HepG2 (cell line): ENCODE results near the gene HDGFL2. TPM values are rescaled to one million over a fixed set of nuclear protein-coding genes. Genes with fewer than 3 reads are reported as not detected.

ENCODE experiments used
- ATAC-seq: fragments of 200-7000 bp; cut with Tn5 transposase; 3 replicates; pipeline ENCODE4 v1.9.1; 2020; ENCODE audit warnings: mild to moderate bottlenecking, moderate library complexity
- BruUV-seq: library from RNA; stranded (reverse); fragments of 400-500 nt; replicated peaks from 2 replicates; lab custom pipeline; 2021; lab: Mats Ljungman, UMichigan
- CTCF ChIA-PET: fragments of 300-600 bp; formaldehyde crosslinking; extraction: SDS; loops from one replicate; lab custom pipeline; 2021; ENCODE audit warnings: low total read pairs, inconsistent platforms, low intra/inter-chr PET ratio; lab: Yijun Ruan, JAX
- POLR2A ChIA-PET: fragments of 350-600 bp; sonication (Branson Sonifier 250); formaldehyde crosslinking; loops from one replicate; lab custom pipeline; 2020; ENCODE audit warnings: antibody characterized with exemption, inconsistent platforms; lab: Yijun Ruan, JAX
- DNase-seq: peaks from one replicate; pipeline ENCODE4 v3.0.0-alpha.2; 2015; ENCODE audit warnings: low spot score
- FAIRE-seq: peaks from 3 replicates; lab custom pipeline; 2011; peaks lifted over from hg19 to GRCh38; lab: Jason Lieb, UNC
- H2AFZ ChIP-seq: one replicate; pipeline ENCODE4 v1.6.1; 2011; ENCODE audit warnings: low read length, inconsistent platforms
- H3K27ac ChIP-seq: fragments of 300-600 bp; 3 replicates; pipeline ENCODE4 v1.8.0; 2011; ENCODE audit warnings: mixed run types, mild to moderate bottlenecking, mixed read lengths, low read length, inconsistent platforms; ENCODE audit not compliant: insufficient read depth; ENCODE audit errors: extremely low read length
- H3K27me3 ChIP-seq, 2 experiments: fragments of 200-600 bp in 1 of 2; 2 replicates in 1 of 2; 3 replicates in 1 of 2; pipeline versions ENCODE4 v1.6.0 to v1.8.0; 2011; ENCODE audit warnings: low read length in 2 of 2, mild to moderate bottlenecking in 2 of 2, moderate library complexity in 2 of 2, inconsistent platforms in 1 of 2; ENCODE audit not compliant: insufficient read depth in 2 of 2, control insufficient read depth in 1 of 2
- H3K36me3 ChIP-seq, 2 experiments: fragments of 200-600 bp in 1 of 2; replicated peaks in 1 of 2; 2 replicates in 1 of 2; 3 replicates in 1 of 2; pipeline versions ENCODE4 v1.5.1 to v1.8.0; 2011; ENCODE audit warnings: low read length in 2 of 2, inconsistent platforms in 1 of 2; ENCODE audit not compliant: insufficient read depth in 2 of 2, control insufficient read depth in 1 of 2
- H3K4me1 ChIP-seq: 2 replicates; pipeline ENCODE4 v1.5.1; 2012; ENCODE audit warnings: low read length, inconsistent platforms; ENCODE audit not compliant: insufficient read depth
- H3K4me2 ChIP-seq: 2 replicates; pipeline ENCODE4 v1.6.0; 2011; ENCODE audit warnings: low read depth, low read length, inconsistent platforms
- H3K4me3 ChIP-seq, 3 experiments: fragments of 200-600 bp in 1 of 3; sonication (generic), shearing (Covaris generic) in 1 of 3; replicated peaks in 1 of 3; 2 replicates each; pipeline ENCODE4 v1.5.1; 2011 to 2016; ENCODE audit warnings: low read length in 3 of 3, inconsistent platforms in 2 of 3, low read depth in 2 of 3, mild to moderate bottlenecking in 2 of 3, control low read depth in 1 of 3, mixed read lengths in 1 of 3; ENCODE audit not compliant: insufficient read depth in 1 of 3
- H3K79me2 ChIP-seq: one replicate; pipeline ENCODE4 v1.6.1; 2011; ENCODE audit warnings: low read length, inconsistent platforms; ENCODE audit not compliant: insufficient read depth
- H3K9ac ChIP-seq: 2 replicates; pipeline ENCODE4 v1.6.0; 2011; ENCODE audit warnings: mild to moderate bottlenecking, low read depth, low read length, inconsistent platforms; ENCODE audit not compliant: insufficient read depth
- H3K9me3 ChIP-seq: 2 replicates; pipeline ENCODE4 v1.5.1; 2012; ENCODE audit warnings: mild to moderate bottlenecking, low read length
- H4K20me1 ChIP-seq: 2 replicates; pipeline ENCODE4 v1.6.0; 2011; ENCODE audit warnings: inconsistent platforms, mild to moderate bottlenecking, low read length, moderate library complexity; ENCODE audit not compliant: insufficient read depth
- AKAP8 ChIP-seq: sonication (generic); formaldehyde crosslinking; IDR thresholded peaks from 2 replicates; pipeline ENCODE4 v1.5.1; 2020; ENCODE audit warnings: mild to moderate bottlenecking, missing genetic modification reagents
- ARNTL ChIP-seq: sonication (generic); formaldehyde crosslinking; IDR thresholded peaks from 2 replicates; pipeline ENCODE4 v1.4.0; 2020; ENCODE audit warnings: mild to moderate bottlenecking, missing genetic modification reagents
- BCL6 ChIP-seq: IDR thresholded peaks from 2 replicates; pipeline ENCODE4 v1.6.1; 2016; ENCODE audit warnings: missing genetic modification reagents, missing compliant biosample characterization
- CAMTA2 ChIP-seq: sonication (generic); formaldehyde crosslinking; IDR thresholded peaks from 2 replicates; pipeline ENCODE4 v1.4.0; 2020; ENCODE audit warnings: mild to moderate bottlenecking, missing genetic modification reagents, borderline replicate concordance
- CREB1 ChIP-seq, 2 experiments: fragments of 450-650 bp in 1 of 2; IDR thresholded peaks; 2 replicates each; pipeline ENCODE4 v1.6.1; 2016 to 2017; ENCODE audit warnings: control low read depth in 1 of 2, mild to moderate bottlenecking in 1 of 2, missing compliant biosample characterization in 1 of 2, missing genetic modification characterization in 1 of 2
- DPF2 ChIP-seq: sonication (generic); formaldehyde crosslinking; IDR thresholded peaks from 2 replicates; pipeline ENCODE4 v1.4.0; 2020; ENCODE audit warnings: mild to moderate bottlenecking, low read depth, missing genetic modification reagents, borderline replicate concordance
- FIP1L1 ChIP-seq: fragments of 200-400 bp; formaldehyde crosslinking; IDR thresholded peaks from 2 replicates; pipeline ENCODE4 v1.6.1; 2018; ENCODE audit warnings: low read depth, mild to moderate bottlenecking, low read length, moderate library complexity, borderline replicate concordance; ENCODE audit not compliant: insufficient read depth
- FOSL2 ChIP-seq: sonication (generic); formaldehyde crosslinking; IDR thresholded peaks from 2 replicates; pipeline ENCODE4 v1.4.0; 2020; ENCODE audit warnings: missing genetic modification reagents
- GPN1 ChIP-seq: sonication (generic); formaldehyde crosslinking; IDR thresholded peaks from 2 replicates; pipeline ENCODE4 v1.5.1; 2020; ENCODE audit warnings: missing genetic modification reagents, borderline replicate concordance
- IRF2 ChIP-seq: IDR thresholded peaks from 2 replicates; pipeline ENCODE4 v1.6.1; 2018; ENCODE audit warnings: missing genetic modification reagents, missing compliant biosample characterization
- KLF9 ChIP-seq: IDR thresholded peaks from 2 replicates; pipeline ENCODE4 v1.6.1; 2016; ENCODE audit warnings: low read depth
- NR2F1 ChIP-seq, 2 experiments: fragments of 450-650 bp in 1 of 2; formaldehyde crosslinking in 1 of 2; IDR thresholded peaks; 2 replicates each; pipeline versions ENCODE4 v1.5.0 to v1.6.1; 2016 to 2020; ENCODE audit warnings: mild to moderate bottlenecking in 1 of 2, missing compliant biosample characterization in 1 of 2, missing genetic modification reagents in 1 of 2, moderate library complexity in 1 of 2
- RBAK ChIP-seq: sonication (generic); formaldehyde crosslinking; IDR thresholded peaks from 2 replicates; pipeline ENCODE4 v1.5.1; 2020; ENCODE audit warnings: mild to moderate bottlenecking, missing genetic modification reagents
- RBM22 ChIP-seq: fragments of 200-400 bp; formaldehyde crosslinking; optimal IDR thresholded peaks from 2 replicates; pipeline ENCODE3; 2017; ENCODE audit warnings: mild to moderate bottlenecking, low read length, moderate library complexity
- USF2 ChIP-seq, 2 experiments: sonication (generic) in 1 of 2; formaldehyde crosslinking in 1 of 2; IDR thresholded peaks; 2 replicates each; pipeline versions ENCODE4 v1.5.1 to v1.6.1; 2011 to 2020; ENCODE audit warnings: borderline replicate concordance in 1 of 2, low read depth in 1 of 2, low read length in 1 of 2, mild to moderate bottlenecking in 1 of 2, missing genetic modification reagents in 1 of 2, moderate library complexity in 1 of 2
- ZIK1 ChIP-seq: sonication (generic); formaldehyde crosslinking; IDR thresholded peaks from 2 replicates; pipeline ENCODE4 v1.5.0; 2020; ENCODE audit warnings: mild to moderate bottlenecking, low read depth, missing genetic modification reagents, borderline replicate concordance
- ZNF33A ChIP-seq: sonication (generic); formaldehyde crosslinking; IDR thresholded peaks from 2 replicates; pipeline ENCODE4 v1.5.1; 2020; ENCODE audit warnings: missing genetic modification reagents, mild to moderate bottlenecking, moderate library complexity, borderline replicate concordance
- ZNF446 ChIP-seq: sonication (generic); formaldehyde crosslinking; IDR thresholded peaks from 2 replicates; pipeline ENCODE4 v1.5.0; 2020; ENCODE audit warnings: mild to moderate bottlenecking, missing genetic modification reagents
- ZNF564 ChIP-seq: sonication (generic); formaldehyde crosslinking; IDR thresholded peaks from 2 replicates; pipeline ENCODE4 v1.8.1; 2023; ENCODE audit warnings: mild to moderate bottlenecking, missing genetic modification reagents
- WGBS: methylation state at CpG from one replicate; pipeline ENCODE4 v1.1.6; 2017; ENCODE audit warnings: low lambda C conversion rate; 5-methylcytosine and 5-hydroxymethylcytosine counted together
- in situ Hi-C: cut with HindIII; loops from 2 replicates; pipeline ENCODE4 v1.10.0; 2017; ENCODE audit warnings: low pct_unique_long_range_greater_than_20kb; ENCODE audit not compliant: extremely low pct_ligation_motif_present
- intact Hi-C: fragments of 100-400 bp; cut with micrococcal nuclease; formaldehyde crosslinking; loops from one replicate; pipeline ENCODE4 v1.10.0; 2022; ENCODE audit not compliant: unreplicated experiment
- polyA plus RNA-seq, 8 experiments: library from polyadenylated mRNA; depleted of rRNA in 3 of 8; stranded (reverse) in 7 of 8; unstranded in 1 of 8; fragments of >200 nt; fragmentation: Illumina TruSeq in 4 of 8; extraction: Trizol in 4 of 8; gene quantifications; 2 replicates each; pipeline versions ENCODE4 v1.2.1 to v1.2.3, GENCODE V29; 2011 to 2016; ENCODE audit warnings: low read depth in 4 of 8, missing spikeins in 1 of 8, mixed read lengths in 1 of 8; ENCODE audit not compliant: insufficient read depth in 1 of 8
- total RNA-seq, 5 experiments: library from RNA; depleted of rRNA; stranded (reverse); fragments of >200 nt; fragmentation: Illumina TruSeq; extraction: Trizol; gene quantifications; 2 replicates each; pipeline ENCODE4 v1.2.3, GENCODE V29; 2016; ENCODE audit warnings: low read depth in 1 of 5

HDGFL2 gene
- total and polyA plus RNA-seq, 2 of the 13 experiments (the other 11 are each of a cell fraction or from before 2014, with no cell fraction given) = 20.0 to 51.1 TPM

- intact Hi-C loops (no loop called here), in situ Hi-C loops (no loop called here)
- 99% methylated on average over 9 of the region's 9 CpGs for WGBS
- no peaks in the 10 kb centered on the region for H3K27me3 ChIP-seq
- no peak for FAIRE-seq
- H3K4me1 ChIP-seq = no peaks in the 10 kb centered on the region
- ChIA-PET POLR2A (no interaction called here), CTCF (no interaction called here)
- H3K79me2 ChIP-seq = no peaks in the 10 kb centered on the region
- H3K36me3 ChIP-seq = peaks cover 20 to 69% of the 10 kb centered on the region in 2 experiments
- H3K27ac ChIP-seq = no peak overlapping the region
- no peak overlapping the region for H3K4me3 ChIP-seq
- H3K9me3 ChIP-seq = no peaks in the 10 kb centered on the region
- DNase-seq = no peak
- ATAC-seq = no peak
- BruUV-seq = no TSS peak
- no peak overlapping the region for H3K4me2 ChIP-seq
- H4K20me1 ChIP-seq = no peaks in the 10 kb centered on the region
- H3K9ac ChIP-seq = no peak overlapping the region
- no peak overlapping the region for H2AFZ ChIP-seq
- TF ChIP-seq ZNF564 (CRISPR knock-in tag) (no peak), GPN1 (CRISPR knock-in tag) (no peak), RBM22 (no peak), BCL6 (no peak), AKAP8 (CRISPR knock-in tag) (no peak), ZNF446 (CRISPR knock-in tag) (no peak), CREB1 (IDR thresholded peaks at IDR 0.05) (no peak), CREB1 (CRISPR knock-in tag; IDR thresholded peaks at IDR 0.05) (no peak), RBAK (CRISPR knock-in tag) (no peak), DPF2 (CRISPR knock-in tag) (no peak)
These were observed 37.7 kb upstream of the HDGFL2 start for GRCh38 chr19:4434391-4434790.

DNA sequence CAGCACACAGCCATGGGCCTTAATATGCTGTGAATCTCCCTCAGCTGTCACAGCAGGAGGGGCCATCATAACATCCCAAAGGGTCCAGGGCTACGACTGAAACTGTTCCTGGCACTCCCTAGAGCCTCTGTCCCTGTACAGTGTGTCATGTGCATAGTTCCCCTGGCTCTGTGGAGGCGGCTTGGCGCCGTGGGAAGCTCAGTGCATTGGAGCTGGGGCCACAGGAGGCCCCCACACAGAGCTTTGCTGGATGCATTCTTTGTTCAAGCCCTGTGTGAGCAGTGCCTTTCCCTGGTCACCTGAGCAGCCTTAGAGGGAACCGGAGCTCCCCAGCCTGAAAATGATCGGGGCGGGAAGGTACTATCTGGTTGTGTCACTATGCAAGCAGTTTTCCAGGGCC lies 35.9 kb upstream of the HDGFL2 start:
- no peak for FAIRE-seq
- no peak for TF ChIP-seq NR2F1 (CRISPR knock-in tag; IDR thresholded peaks at IDR 0.05)
- no peak for TF ChIP-seq CAMTA2
- TF ChIP-seq FOSL2 = no peak
- TF ChIP-seq KLF9 = no peak
- no peak for TF ChIP-seq IRF2
- TF ChIP-seq USF2 (IDR thresholded peaks at IDR 0.05; ENCODE audit: low read depth, low read length) = no peak
- TF ChIP-seq USF2 (CRISPR knock-in tag; IDR thresholded peaks at IDR 0.05; ENCODE audit: borderline replicate concordance) = no peak
- no peak for TF ChIP-seq ZNF33A (CRISPR knock-in tag)
- no peak for TF ChIP-seq ARNTL
- no peak for TF ChIP-seq FIP1L1
- TF ChIP-seq ZIK1 = no peak

More for the DNA sequence above, 35.9 kb upstream of the HDGFL2 start:
- intact Hi-C loops (no loop called here), in situ Hi-C loops (no loop called here)
- BruUV-seq = no TSS peak
- H4K20me1 ChIP-seq = no peaks in the 10 kb centered on the region
- H3K79me2 ChIP-seq = no peaks in the 10 kb centered on the region
- no peaks in the 10 kb centered on the region for H3K27me3 ChIP-seq
- no peak overlapping the region for H3K27ac ChIP-seq
- 92% methylated on average over 4 of the region's 7 CpGs for WGBS
- no peaks in the 10 kb centered on the region for H3K4me1 ChIP-seq
- ChIA-PET POLR2A (no interaction called here), CTCF (no interaction called here)
- H2AFZ ChIP-seq = no peak overlapping the region
- DNase-seq (no peak), ATAC-seq (no peak; the same call in 2 of the 3 replicates)
- no peak overlapping the region for H3K4me2 ChIP-seq
- H3K9ac ChIP-seq = no peak overlapping the region
- H3K36me3 ChIP-seq = peaks cover 19 to 60% of the 10 kb centered on the region in 2 experiments
- H3K4me3 ChIP-seq = no peak overlapping the region
- H3K9me3 ChIP-seq = no peaks in the 10 kb centered on the region
